ENCODE results near the gene TTC28.

- TF ChIP-seq CTCF (IDR thresholded peaks at IDR 0.05) (no peak), POLR2A (IDR thresholded peaks at IDR 0.05) (no peak)
Measured at GRCh38 chr22:27999876-28000275, 679.8 kb downstream of the TTC28 start.

Measured in thyroid gland (tissue), 4 donors.